Measurements from ENCODE around the gene RETSAT.
"Not testable (repeated sequence)": the region's sequence is repeated elsewhere in the genome, so short reads cannot be mapped to it uniquely, and the experiment has no call there.

Gene RETSAT

DNA sequence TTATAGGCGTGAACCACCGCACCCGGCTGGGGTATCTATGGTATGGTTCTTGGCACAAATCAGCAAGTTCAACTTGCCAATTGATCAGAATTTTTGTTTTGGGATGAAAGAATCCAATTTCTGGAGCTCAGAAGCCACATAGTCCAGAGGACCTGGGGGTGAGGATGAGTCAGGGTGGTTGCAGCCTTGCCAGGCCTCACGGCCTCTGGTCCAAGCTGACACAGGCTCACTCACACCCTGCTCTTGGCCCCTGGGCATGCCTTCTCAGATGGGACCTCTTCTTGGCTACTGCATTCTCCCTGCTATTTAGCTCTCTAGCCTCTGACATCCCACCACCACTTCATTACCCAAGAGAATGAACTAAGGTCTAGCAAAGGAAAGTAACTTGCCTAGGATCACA, 39.5 kb upstream of the RETSAT start:
- TF ChIP-seq CTCF (conservative IDR thresholded peaks at IDR 0.05; ENCODE audit: control insufficient read depth, insufficient read depth, low read depth, low read length): no peak
- DNase-seq (ENCODE audit: low read depth): peak; percentile 71
- H3K4me3 ChIP-seq (ENCODE audit: control insufficient read depth, low read depth, low read length): no peak overlapping the region

DNA sequence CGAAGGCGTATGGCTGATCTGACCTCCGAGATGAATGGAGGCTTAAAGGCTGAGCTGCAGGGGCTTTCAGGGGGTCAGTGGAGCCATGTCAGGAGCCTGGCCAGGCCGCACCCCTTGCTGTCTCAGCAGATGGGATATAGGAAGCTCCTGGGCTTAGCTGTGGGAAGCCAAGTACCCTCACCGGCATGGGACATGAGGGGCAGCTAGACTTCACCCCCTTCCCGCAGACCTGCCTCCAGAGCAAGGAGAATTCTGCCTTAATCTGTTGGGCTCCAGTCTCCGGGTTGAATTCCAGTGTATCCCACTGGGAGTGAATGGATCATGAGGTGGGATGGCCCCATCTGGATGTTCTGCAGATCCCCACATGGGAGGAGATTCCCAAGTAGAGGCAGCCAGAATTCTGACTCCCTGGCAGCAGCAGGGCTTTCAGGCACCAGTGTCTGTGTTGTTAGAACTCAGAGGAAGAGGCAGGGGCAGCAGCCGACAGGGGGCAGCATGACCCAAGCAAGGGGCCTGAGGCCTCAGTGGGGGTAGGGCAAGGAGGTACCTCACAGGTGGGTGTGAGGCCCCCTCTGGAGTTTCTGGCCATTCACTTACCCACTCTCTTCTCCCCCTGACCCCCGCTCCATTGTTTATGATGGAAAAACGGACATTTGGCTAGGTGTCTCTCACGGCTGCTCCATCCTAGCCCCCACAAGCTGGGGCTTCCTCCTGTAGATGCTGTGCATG, 36.8 kb upstream of the RETSAT start:
- TF ChIP-seq CTCF (conservative IDR thresholded peaks at IDR 0.05; ENCODE audit: control insufficient read depth, insufficient read depth, low read depth, low read length): peak; percentile 76
- DNase-seq (ENCODE audit: low read depth): peak; percentile 44

DNA sequence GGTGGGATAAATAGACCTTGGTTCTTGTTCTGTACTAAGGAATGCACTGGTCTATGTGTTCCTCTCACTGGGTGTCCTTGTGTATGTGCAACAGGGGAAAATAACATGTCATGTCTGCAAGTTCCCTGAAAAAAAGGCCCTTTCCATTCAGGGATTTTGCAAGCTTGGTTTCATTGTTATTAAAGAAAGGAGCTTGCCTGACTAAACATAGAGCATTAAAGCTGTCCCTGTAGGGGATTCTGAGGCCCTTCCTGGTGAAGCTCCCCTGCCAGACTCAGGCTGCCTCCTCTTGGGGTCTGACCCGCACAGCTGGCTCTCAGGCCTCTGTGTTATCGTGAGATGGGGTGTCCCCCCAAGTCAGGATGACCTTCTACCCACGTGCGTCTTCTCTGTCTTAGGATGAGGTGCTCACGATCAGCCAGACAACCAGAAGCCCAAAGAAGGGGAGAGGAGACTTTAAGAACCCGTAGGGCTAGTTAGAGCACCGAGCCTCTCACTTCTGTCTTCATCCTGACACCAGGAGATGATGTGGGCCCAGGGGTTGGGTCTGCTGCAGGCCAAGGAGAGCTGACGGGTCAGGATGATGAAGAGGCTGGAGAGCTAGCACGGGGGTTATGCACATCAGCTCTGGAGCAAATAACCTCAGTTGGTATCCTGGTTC, 34.7 kb upstream of the RETSAT start:
- H3K4me3 ChIP-seq (ENCODE audit: control insufficient read depth, low read depth, low read length): no peak overlapping the region

More for the DNA sequence above, 36.8 kb upstream of the RETSAT start:
- no peak overlapping the region for H3K4me3 ChIP-seq (ENCODE audit: control insufficient read depth, low read depth, low read length)

DNA sequence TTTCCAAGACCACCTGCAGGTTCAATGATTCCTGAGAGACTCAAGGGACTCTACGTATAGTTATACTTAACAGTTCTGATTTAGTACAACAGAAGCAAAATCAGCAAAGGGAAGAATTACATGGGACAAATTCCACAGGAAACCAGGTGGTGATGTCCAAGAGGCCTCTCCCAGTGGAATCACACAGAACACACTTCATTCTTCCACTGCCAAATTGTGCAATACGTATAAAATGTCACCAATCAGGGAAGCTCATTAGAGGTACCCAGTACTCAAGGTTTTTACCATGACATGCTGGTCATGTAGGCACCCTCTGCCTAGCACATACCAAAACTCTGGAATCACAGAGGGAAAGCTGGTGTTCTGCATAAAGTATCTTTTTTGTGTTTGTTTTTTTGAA, 33.4 kb upstream of the RETSAT start:
- no peak for DNase-seq (ENCODE audit: low read depth)
- no peak overlapping the region for H3K4me3 ChIP-seq (ENCODE audit: control insufficient read depth, low read depth, low read length)
- no peak for TF ChIP-seq CTCF (conservative IDR thresholded peaks at IDR 0.05; ENCODE audit: control insufficient read depth, insufficient read depth, low read depth, low read length)

More for the DNA sequence above, 34.7 kb upstream of the RETSAT start:
- no peak for DNase-seq (ENCODE audit: low read depth)
- TF ChIP-seq CTCF (conservative IDR thresholded peaks at IDR 0.05; ENCODE audit: control insufficient read depth, insufficient read depth, low read depth, low read length): no peak

DNA sequence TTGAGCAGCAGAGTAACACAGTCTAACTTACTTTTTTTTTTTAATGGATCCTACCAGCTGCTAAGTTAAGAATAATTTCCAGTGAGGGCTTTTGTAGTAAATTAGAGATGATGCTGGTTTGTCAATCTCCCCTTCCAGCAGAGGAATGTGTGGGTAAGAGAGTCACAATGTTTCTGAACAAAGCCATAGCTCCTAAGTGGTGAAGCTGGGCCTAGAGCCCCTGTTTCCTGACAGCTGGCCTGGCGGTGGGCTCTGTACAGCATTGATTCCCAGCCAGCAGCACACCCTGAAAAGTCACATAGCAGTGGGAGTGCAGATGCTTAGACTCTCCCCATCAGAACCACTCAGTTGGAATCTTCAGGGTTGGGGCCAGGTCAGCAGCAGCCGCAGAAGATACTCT, 31.4 kb upstream of the RETSAT start:
- H3K4me3 ChIP-seq (ENCODE audit: control insufficient read depth, low read depth, low read length): no peak overlapping the region
- no peak for DNase-seq (ENCODE audit: low read depth)
- no peak for TF ChIP-seq CTCF (conservative IDR thresholded peaks at IDR 0.05; ENCODE audit: control insufficient read depth, insufficient read depth, low read depth, low read length)

GRCh38 chr2:85383850-85384249, 29.5 kb upstream of the RETSAT start:
- no peak for TF ChIP-seq CTCF (conservative IDR thresholded peaks at IDR 0.05; ENCODE audit: control insufficient read depth, insufficient read depth, low read depth, low read length)
- H3K4me3 ChIP-seq (ENCODE audit: control insufficient read depth, low read depth, low read length): no peak overlapping the region
- DNase-seq (ENCODE audit: low read depth): no peak

- H3K4me3 ChIP-seq (ENCODE audit: control insufficient read depth, low read depth, low read length): not testable (repeated sequence)
- peak; percentile 10 for DNase-seq (ENCODE audit: low read depth)
Observed at GRCh38 chr2:85383151-85383550, 28.8 kb upstream of the RETSAT start.
